ENCODE measurements around the gene CDSN. TPM values are rescaled to one million over a fixed set of nuclear protein-coding genes. Genes with fewer than 3 reads are reported as not detected.
"Not testable (repeated sequence)": the region's sequence is repeated elsewhere in the genome, so short reads cannot be mapped to it uniquely, and the experiment has no call there.

Gene CDSN
- total RNA-seq, 1 donor from 2014 or later, result not detected

DNA sequence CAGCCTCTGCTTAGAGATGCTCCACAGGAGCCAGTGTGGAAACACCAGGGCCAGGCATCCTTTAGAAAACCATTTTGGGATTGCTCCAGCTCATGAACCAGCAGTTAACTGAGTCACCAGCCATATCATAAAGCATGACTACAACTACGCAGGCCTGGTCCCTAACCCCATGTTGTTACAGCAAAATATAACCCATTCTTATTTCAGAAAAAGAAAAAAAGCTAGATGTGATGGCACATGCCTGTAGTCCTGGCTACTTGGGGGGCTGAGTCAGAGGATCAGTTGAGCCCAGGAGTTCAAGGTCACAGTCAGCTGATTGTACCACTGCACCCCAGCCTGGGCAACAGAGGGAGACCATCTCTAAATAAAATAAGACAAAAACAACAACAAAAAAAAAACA is 44.7 kb downstream of the CDSN start:
- no peak for DNase-seq (ENCODE audit: low spot score in 2 of 2, unreplicated experiment in 2 of 2)
- Mint-ChIP-seq H3K27ac (no peak overlapping the region), H3K9me3 (no peaks in the 10 kb centered on the region), H3K36me3 (no peaks in the 10 kb centered on the region), H3K4me1 (peaks cover 37% of the 10 kb centered on the region), H3K4me3 (no peak overlapping the region), H3K27me3 (ENCODE audit: low read depth) (no peaks in the 10 kb centered on the region)
- TF ChIP-seq, protein P1, sequence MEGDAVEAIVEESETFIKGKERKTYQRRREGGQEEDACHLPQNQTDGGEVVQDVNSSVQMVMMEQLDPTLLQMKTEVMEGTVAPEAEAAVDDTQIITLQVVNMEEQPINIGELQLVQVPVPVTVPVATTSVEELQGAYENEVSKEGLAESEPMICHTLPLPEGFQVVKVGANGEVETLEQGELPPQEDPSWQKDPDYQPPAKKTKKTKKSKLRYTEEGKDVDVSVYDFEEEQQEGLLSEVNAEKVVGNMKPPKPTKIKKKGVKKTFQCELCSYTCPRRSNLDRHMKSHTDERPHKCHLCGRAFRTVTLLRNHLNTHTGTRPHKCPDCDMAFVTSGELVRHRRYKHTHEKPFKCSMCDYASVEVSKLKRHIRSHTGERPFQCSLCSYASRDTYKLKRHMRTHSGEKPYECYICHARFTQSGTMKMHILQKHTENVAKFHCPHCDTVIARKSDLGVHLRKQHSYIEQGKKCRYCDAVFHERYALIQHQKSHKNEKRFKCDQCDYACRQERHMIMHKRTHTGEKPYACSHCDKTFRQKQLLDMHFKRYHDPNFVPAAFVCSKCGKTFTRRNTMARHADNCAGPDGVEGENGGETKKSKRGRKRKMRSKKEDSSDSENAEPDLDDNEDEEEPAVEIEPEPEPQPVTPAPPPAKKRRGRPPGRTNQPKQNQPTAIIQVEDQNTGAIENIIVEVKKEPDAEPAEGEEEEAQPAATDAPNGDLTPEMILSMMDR (IDR thresholded peaks at IDR 0.05; ENCODE audit: unreplicated experiment), result no peak

DNA sequence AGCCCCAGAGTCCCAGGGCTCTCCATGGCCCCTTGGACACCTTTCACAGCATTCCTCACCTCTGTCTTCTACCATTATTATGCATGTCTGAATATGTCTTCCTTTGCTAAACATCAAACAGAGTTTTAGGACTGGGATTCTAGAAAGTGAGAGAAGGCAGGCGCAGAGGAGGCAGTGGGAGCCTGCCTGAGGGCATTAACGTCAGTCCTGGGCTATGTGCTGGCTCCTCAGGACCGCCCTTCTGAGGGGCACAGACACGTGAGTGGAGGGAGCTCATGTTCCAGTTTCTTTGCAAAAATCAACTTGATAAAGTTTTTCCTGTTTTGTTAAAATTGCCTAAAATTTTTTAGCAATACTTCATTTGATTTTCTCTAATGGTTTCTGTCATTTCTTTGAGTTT is 45.8 kb downstream of the CDSN start:
- H3K36me3 Mint-ChIP-seq, result no peaks in the 10 kb centered on the region
- peaks cover 37% of the 10 kb centered on the region for H3K4me1 Mint-ChIP-seq
- TF ChIP-seq, protein P1 (IDR thresholded peaks at IDR 0.05; ENCODE audit: unreplicated experiment), result no peak
- peak overlapping the region; percentile 51 for H3K27ac Mint-ChIP-seq
- H3K9me3 Mint-ChIP-seq, result no peaks in the 10 kb centered on the region
- no peak overlapping the region for H3K4me3 Mint-ChIP-seq
- DNase-seq (ENCODE audit: low spot score in 2 of 2, unreplicated experiment in 2 of 2), result peak in 1 of 2 experiments; percentile 22
- H3K27me3 Mint-ChIP-seq (ENCODE audit: low read depth), result no peaks in the 10 kb centered on the region

DNA sequence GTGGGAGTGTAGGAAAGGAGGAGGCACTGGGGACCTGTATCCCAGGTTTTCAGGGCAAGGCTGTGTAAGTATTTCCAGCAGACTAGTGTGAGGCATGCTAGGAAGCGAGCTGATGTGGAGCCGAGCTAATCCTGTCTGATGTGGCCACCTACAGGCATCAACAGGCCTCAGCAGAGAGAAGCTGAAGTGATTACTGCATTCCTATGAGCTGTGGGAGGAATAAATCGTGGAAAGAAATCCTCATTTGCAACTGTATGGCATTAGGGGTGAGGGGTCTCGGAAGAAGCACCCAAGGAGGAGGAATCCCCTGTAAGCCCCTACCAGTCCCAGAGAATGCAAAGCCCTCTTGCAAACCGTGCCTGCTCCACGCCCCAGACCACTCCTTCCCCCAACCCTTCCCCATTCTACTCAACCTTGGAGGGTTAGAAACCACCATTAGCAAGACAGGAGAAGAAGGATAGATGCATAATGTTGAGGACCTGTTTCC is 49.5 kb downstream of the CDSN start:
- Mint-ChIP-seq H3K27me3 (ENCODE audit: low read depth) (no peaks in the 10 kb centered on the region), H3K27ac (peak overlapping the region; percentile 78), H3K9me3 (no peaks in the 10 kb centered on the region), H3K4me1 (peaks cover 40% of the 10 kb centered on the region), H3K4me3 (no peak overlapping the region), H3K36me3 (no peaks in the 10 kb centered on the region)
- DNase-seq (ENCODE audit: low spot score in 2 of 2, unreplicated experiment in 2 of 2), result peak; percentile 32 to 59
- TF ChIP-seq, protein P1 (IDR thresholded peaks at IDR 0.05; ENCODE audit: unreplicated experiment), result peak; percentile 21

DNA sequence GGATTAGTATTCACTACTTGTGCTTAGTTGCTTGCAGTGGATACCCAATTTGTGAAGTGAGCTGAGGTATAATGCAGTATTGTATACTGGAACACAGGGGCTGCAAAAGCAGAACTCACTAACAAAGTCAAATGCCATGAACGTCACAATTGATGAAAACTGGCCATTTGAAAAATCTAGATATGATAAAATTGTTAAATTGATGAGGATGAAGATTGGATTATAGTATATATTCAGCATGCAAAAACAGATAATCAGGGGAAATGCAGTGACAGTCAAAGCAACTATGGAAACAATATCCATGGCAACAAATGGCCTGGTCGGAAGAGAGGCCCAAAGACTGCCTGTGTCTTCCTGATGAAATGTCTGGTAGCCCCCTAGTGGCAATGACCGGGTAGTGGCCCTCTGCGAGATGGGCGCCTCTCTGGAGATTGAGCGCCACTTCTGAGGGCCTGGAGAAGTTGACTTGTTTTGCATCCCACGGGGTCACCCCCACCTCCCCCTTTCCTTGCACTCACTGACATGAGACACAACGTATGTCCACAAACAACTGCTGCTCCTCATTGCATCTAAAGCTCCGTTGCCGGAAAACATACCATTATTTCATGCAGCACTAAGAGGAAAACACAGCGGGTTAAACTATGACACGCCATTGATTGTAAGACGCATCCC is 51.4 kb downstream of the CDSN start:
- peaks cover 37% of the 10 kb centered on the region for H3K4me1 Mint-ChIP-seq
- H3K9me3 Mint-ChIP-seq, result no peaks in the 10 kb centered on the region
- H3K27ac Mint-ChIP-seq, result peak overlapping the region; percentile 29
- H3K27me3 Mint-ChIP-seq (ENCODE audit: low read depth), result no peaks in the 10 kb centered on the region
- DNase-seq (ENCODE audit: low spot score in 2 of 2, unreplicated experiment in 2 of 2), result peak; percentile 43 to 82
- TF ChIP-seq, protein P1 (IDR thresholded peaks at IDR 0.05; ENCODE audit: unreplicated experiment), result peak; percentile 92
- H3K36me3 Mint-ChIP-seq, result no peaks in the 10 kb centered on the region
- no peak overlapping the region for H3K4me3 Mint-ChIP-seq

DNA sequence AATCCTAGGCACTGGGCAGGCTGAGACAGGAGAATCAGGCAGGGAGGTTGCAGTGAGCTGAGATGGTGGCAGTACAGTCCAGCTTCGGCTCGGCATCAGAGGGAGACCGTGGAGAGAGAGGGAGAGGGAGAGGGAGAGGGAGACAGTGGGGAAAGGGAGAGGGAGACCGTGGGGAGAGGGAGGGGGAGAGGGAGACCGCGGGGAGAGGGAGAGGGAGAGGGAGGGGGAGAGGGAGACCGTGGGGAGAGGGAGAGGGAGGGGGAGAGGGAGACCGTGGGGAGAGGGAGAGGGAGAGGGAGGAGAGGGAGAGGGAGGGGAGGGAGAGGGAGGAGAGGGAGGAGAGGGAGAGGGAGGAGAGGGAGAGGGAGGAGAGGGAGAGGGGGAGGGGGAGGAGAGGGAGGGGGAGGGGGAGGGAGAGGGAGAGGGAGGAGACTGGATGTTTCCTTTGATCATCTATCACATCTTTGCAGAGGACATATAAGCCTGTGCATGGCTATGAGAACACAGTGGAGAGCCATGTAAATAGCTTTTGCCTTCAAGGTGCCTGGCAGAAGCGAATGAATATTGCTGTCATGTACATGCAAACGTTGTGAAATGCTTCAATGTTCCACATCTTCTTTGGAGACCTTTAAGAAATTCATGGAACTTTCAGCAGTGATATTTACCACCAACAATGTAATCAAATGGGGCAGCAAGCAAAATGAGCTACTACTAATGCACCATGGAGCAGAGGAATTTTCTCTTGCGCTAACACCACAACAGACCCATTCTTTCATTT is 52.2 kb downstream of the CDSN start:
- not testable (repeated sequence) for H3K27me3 Mint-ChIP-seq (ENCODE audit: low read depth); H3K4me3 Mint-ChIP-seq; DNase-seq (ENCODE audit: low spot score in 2 of 2, unreplicated experiment in 2 of 2); H3K36me3 Mint-ChIP-seq; H3K9me3 Mint-ChIP-seq
- H3K4me1 Mint-ChIP-seq, result peaks cover 31% of the 10 kb centered on the region
- H3K27ac Mint-ChIP-seq, result peak overlapping the region; percentile 29

DNA sequence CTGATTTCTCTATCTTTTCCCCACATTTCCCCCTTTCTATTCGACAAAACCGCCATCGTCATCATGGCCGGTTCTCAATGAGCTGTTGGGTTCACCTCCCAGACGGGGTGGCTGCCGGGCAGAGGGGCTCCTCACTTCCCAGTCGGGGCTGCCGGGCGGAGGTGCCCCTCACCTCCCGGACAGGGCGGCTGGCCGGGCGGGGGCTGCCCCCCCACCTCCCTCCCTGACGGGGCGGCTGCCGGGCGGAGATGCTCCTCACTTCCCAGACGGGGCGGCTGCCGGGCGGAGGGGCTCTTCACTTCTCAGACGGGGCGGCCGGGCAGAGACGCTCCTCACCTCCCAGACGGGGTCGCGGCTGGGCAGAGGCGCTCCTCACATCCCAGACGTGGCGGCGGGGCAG is 53.2 kb downstream of the CDSN start:
- H3K9me3 Mint-ChIP-seq; H3K36me3 Mint-ChIP-seq; H3K27me3 Mint-ChIP-seq (ENCODE audit: low read depth); DNase-seq (ENCODE audit: low spot score in 2 of 2, unreplicated experiment in 2 of 2); H3K4me3 Mint-ChIP-seq; H3K27ac Mint-ChIP-seq: not testable (repeated sequence)
- H3K4me1 Mint-ChIP-seq, result peaks cover 23% of the 10 kb centered on the region
